Urinary bladder (tissue), 4 donors: ENCODE data around the gene ZNF679. TPM values are rescaled to one million over a fixed set of nuclear protein-coding genes. Genes with fewer than 3 reads are reported as not detected.
"Not testable (repeated sequence)": the region's sequence is repeated elsewhere in the genome, so short reads cannot be mapped to it uniquely, and the experiment has no call there.

Experiments
- DNase-seq: peaks from one replicate; pipeline ENCODE4 v3.0.0-alpha.2; 2015; ENCODE audit errors: extremely low spot score
- H3K27ac ChIP-seq: one replicate; pipeline ENCODE4 v1.5.1; 2013; ENCODE audit warnings: low read depth, mild to moderate bottlenecking, moderate library complexity
- H3K36me3 ChIP-seq: one replicate; pipeline ENCODE4 v1.6.1; 2013; ENCODE audit warnings: mild to moderate bottlenecking, moderate library complexity; ENCODE audit not compliant: insufficient read depth
- H3K4me1 ChIP-seq: one replicate; pipeline ENCODE4 v1.6.1; 2013; ENCODE audit warnings: mild to moderate bottlenecking, moderate library complexity; ENCODE audit not compliant: insufficient read depth
- H3K4me3 ChIP-seq: one replicate; pipeline ENCODE4 v1.5.1; 2013; ENCODE audit warnings: low read depth, low read length
- WGBS: extraction: QIAGEN DNeasy Blood & Tissue Kit; methylation state at CpG from one replicate; pipeline ENCODE4 v1.1.7; 2013; 5-methylcytosine and 5-hydroxymethylcytosine counted together
- polyA plus RNA-seq: library from polyadenylated mRNA; stranded (reverse); fragments of 200-250 nt; gene quantifications from one replicate; pipeline ENCODE4 v1.2.3, GENCODE V29; 2013
- total RNA-seq: library from RNA; depleted of rRNA; stranded (reverse); fragments of >200 nt; gene quantifications from one replicate; pipeline ENCODE4 v1.2.3, GENCODE V29; 2014
- donor health status: healthy with polysubstance abuse.
- donor health status: healthy.

The ZNF679 gene
- total and polyA plus RNA-seq, 2 donors: not detected

DNA sequence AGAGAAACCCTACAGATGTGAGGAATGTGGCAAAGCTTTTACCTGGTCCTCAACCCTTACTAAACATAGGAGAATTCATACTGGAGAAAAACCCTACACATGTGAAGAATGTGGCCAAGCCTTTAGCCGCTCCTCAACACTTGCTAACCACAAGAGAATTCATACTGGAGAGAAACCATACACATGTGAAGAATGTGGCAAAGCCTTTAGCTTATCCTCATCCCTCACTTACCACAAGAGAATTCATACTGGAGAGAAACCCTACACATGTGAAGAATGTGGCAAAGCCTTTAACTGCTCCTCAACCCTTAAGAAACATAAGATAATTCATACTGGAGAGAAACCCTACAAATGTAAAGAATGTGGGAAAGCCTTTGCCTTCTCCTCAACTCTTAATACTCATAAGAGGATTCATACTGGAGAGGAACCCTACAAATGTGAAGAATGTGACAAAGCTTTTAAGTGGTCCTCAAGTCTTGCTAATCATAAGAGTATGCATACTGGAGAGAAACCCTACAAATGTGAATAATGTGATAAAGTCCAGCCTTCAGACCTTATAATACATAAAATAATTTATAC lies 38.2 kb downstream of the ZNF679 start:
- Histone ChIP-seq H3K4me3 (no peak overlapping the region), H3K27ac (no peak overlapping the region), H3K36me3 (no peaks in the 10 kb centered on the region), H3K4me1 (no peaks in the 10 kb centered on the region)
- WGBS: 83% methylated on average over 1 of the region's 1 CpG
- DNase-seq: no peak

DNA sequence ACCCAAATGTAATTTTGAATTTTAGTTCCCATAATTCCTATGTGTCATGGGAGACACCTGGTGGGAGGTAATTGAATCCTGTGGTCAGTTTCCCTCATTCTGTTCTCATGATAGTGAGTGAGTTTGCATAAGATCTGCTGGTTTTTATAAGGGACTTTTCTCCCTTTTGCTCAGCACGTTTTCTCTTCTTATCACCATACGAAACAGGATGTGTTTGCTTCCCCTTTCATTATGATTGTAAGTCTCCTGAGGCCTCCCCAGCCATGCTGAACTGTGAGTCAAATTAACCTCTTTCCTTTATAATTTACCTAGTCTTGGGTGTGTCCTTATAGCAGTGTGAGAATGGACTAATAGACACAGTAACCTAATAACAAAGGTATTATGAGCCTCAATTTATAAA lies 49.4 kb downstream of the ZNF679 start:
- Histone ChIP-seq H3K4me3 (no peak overlapping the region), H3K4me1 (no peaks in the 10 kb centered on the region), H3K27ac (no peak overlapping the region), H3K36me3 (no peaks in the 10 kb centered on the region)
- no peak for DNase-seq
- whole genome bisulfite sequencing: 56% methylated on average over 2 of the region's 2 CpGs

DNA sequence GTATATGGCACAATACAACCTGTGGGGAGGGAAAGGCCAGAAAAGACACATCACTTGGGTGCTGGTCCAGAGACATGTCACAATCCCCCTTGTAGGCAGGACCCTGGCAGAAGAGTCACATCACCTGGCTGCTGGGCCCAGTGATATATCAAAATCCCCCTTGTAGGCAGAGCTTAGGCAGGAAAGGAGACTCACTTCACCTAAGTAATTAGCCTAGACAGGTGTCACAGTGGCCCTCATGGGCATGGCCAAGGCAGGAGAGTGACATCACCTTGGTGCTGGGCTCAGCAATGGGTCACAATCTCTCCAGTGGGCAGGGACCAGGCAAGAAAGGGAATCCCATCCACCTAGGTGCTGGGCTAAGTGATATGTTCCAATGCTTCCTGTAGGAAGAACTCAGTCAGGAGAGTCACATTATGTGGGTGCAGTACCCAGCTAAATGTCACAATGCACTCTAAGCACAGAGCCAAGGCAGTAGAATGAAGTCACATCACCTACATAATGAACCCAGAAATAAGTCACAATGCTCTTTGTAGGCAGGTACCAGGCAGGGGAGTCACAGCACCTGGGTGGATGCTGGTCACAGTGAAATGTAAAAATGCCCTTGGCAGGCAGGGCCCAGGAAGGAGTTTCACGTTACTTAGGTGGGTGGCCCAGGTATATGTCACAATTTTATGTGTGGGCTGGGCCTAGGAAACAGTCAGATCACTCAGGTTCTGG lies 66.6 kb downstream of the ZNF679 start:
- Histone ChIP-seq H3K36me3 (no peaks in the 10 kb centered on the region), H3K4me3 (no peak overlapping the region), H3K4me1 (no peaks in the 10 kb centered on the region), H3K27ac (no peak overlapping the region)
- DNase-seq: no peak
- WGBS: 53% methylated on average over 1 of the region's 1 CpG

DNA sequence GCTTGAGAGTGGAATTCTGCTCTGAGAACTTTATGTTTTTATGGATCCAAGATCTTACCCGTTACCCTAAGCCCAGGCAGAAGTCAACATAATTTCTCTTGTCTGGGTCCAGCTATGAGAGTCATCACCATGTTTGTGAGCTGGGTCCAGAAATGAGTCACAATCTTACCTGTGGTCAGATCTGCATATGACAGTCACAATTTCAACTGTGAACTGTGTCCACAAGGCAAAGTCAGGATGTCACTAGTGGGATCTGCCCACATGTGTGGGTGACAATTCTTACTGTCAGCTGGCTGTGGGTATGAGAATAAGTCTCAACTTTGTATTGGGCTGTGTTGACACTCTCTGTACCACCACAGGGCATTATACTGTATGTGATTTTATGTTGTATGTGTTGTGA lies 69.1 kb downstream of the ZNF679 start:
- H3K36me3 ChIP-seq, H3K4me3 ChIP-seq, H3K4me1 ChIP-seq, H3K27ac ChIP-seq, DNase-seq: not testable (repeated sequence)
- WGBS: 62% methylated on average over 1 of the region's 1 CpG

- DNase-seq: no peak
- no peak overlapping the region for H3K4me3 ChIP-seq
- WGBS: 87% methylated on average over 9 of the region's 9 CpGs
- no peak overlapping the region for H3K27ac ChIP-seq
- H3K36me3 ChIP-seq: no peaks in the 10 kb centered on the region
- H3K4me1 ChIP-seq: no peaks in the 10 kb centered on the region
Observed at GRCh38 chr7:64300641-64301405, 72.5 kb downstream of the ZNF679 start.

- WGBS: 3% methylated on average over 33 of the region's 33 CpGs
- H3K4me1 ChIP-seq: no peaks in the 10 kb centered on the region
- H3K36me3 ChIP-seq: no peaks in the 10 kb centered on the region
- peak; percentile 90 for DNase-seq
- H3K27ac ChIP-seq: peak overlapping the region; percentile 77
- H3K4me3 ChIP-seq: peak overlapping the region; percentile 46
Observed at GRCh38 chr7:64307254-64308015, 79.2 kb downstream of the ZNF679 start.

GRCh38 chr7:64308016-64308270 lies 79.7 kb downstream of the ZNF679 start:
- no peaks in the 10 kb centered on the region for H3K36me3 ChIP-seq
- no peak for DNase-seq
- H3K4me3 ChIP-seq: no peak overlapping the region
- 59% methylated on average over 7 of the region's 7 CpGs for WGBS
- H3K27ac ChIP-seq: no peak overlapping the region
- no peaks in the 10 kb centered on the region for H3K4me1 ChIP-seq

- 98% methylated on average over 3 of the region's 3 CpGs for WGBS
- H3K36me3 ChIP-seq: no peaks in the 10 kb centered on the region
- peaks cover 2% of the 10 kb centered on the region for H3K4me1 ChIP-seq
- no peak for DNase-seq
- H3K4me3 ChIP-seq: no peak overlapping the region
- H3K27ac ChIP-seq: no peak overlapping the region
Observed at GRCh38 chr7:64310426-64310825, 82.2 kb downstream of the ZNF679 start.

- WGBS: 56% methylated on average over 2 of the region's 2 CpGs
- H3K36me3 ChIP-seq: no peaks in the 10 kb centered on the region
- H3K27ac ChIP-seq: no peak overlapping the region
- peaks cover 2% of the 10 kb centered on the region for H3K4me1 ChIP-seq
- H3K4me3 ChIP-seq: no peak overlapping the region
- no peak for DNase-seq
Observed at GRCh38 chr7:64312826-64313225, 84.6 kb downstream of the ZNF679 start.

DNA sequence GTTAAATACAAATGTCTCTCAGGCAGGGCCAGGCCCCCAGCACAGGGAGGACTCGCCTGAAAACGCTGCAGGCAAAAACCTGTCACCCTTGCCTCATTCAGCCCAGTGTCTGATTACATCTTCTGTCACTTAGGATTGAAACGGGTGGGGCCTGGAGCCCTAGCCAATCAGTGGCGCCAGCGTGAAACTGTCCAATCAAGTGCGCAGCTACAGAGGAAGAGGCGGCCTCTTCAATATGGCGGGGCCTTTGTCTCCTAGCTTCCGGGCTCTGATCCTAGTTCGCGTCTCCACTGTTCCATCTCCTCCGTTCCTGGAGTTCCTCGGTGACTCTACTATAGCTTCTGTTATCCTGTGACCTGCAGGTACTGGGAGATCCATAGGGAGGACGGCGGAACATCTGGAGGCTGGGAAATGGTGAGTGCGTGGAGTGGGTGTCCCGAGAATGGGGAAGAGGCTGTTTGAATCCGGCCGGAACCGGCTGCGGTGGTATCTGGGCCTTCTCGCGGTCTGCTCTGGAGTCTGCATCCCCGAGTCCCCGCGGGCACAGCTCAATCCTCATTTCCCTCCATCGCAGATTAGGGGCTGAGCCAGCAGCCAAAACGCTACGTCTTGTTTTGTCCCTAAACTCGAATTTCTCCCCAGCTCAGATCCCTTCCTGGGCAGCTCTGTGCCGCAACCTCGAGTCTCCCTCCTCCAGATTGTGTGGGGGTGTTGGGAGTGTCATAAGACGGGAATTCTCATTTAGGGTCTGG lies 85.6 kb downstream of the ZNF679 start, which contains the start of gene ZNF736:
Gene ZNF736 (plus strand): TSS at position 222 of the 752 bp plus-strand sequence. CDS start 190 bp downstream, at position 412.
- H3K36me3 ChIP-seq: no peaks in the 10 kb centered on the region
- under 1% methylated on average over 33 of the region's 33 CpGs for WGBS
- H3K4me1 ChIP-seq: peaks cover 2% of the 10 kb centered on the region
- H3K4me3 ChIP-seq: peak within 1 kb of the TSS; percentile 79
- H3K27ac ChIP-seq: peak within 1 kb of the TSS; percentile 74
- peak; percentile 93 for DNase-seq

- DNase-seq: no peak
- 13% methylated on average over 10 of the region's 10 CpGs for WGBS
- H3K4me1 ChIP-seq: peaks cover 2% of the 10 kb centered on the region
- peak overlapping the region; percentile 79 for H3K4me3 ChIP-seq
- H3K27ac ChIP-seq: no peak overlapping the region
- no peaks in the 10 kb centered on the region for H3K36me3 ChIP-seq
Observed at GRCh38 chr7:64314566-64314965, 86.3 kb downstream of the ZNF679 start.

DNA sequence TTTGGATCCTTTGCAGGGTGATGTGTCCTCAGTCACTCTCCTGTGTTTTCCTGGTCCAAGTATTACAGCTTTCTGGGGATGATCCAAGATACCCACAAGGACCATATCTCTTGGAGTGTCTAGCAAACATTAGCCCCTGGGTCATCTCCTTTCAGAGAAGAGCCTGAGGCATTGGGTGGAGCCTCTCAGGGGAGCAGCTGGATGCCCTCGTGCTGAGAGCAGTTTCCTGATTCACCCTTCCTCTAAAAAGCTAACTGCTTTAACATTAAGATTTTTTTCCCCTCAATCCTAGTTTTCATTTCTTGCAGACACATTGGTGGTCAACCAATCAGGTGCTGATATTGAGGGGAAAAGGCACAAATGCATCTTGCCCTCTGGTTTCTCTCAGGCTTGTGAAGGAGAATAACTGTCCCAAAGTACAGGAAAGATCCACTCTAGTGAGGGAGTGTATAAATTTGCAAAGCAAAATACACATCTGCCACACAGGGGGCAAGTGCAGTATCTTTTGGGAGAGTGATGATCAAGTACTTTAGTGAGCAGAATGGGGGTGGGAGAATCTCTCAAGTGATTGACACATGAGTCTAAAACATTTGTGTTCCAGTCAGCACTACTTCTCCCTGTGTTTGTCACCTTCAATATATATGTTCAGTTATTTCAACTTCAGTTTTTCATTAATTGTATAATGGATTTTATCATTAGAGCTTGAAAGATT lies 87.9 kb downstream of the ZNF679 start:
- not testable (repeated sequence) for H3K36me3 ChIP-seq, H3K27ac ChIP-seq, H3K4me3 ChIP-seq, H3K4me1 ChIP-seq, DNase-seq
- 59% methylated on average over 1 of the region's 1 CpG for WGBS
